Measurements from ENCODE around the gene SGCG.

The SGCG gene

GRCh38 chr13:23348262-23349127, 167.7 kb downstream of the SGCG start:
- no peaks in the 10 kb centered on the region for H3K9me3 ChIP-seq (ENCODE audit: insufficient read depth, low read length)
- H3K4me1 ChIP-seq (ENCODE audit: insufficient read depth, insufficient read length) = no peaks in the 10 kb centered on the region
- H3K9ac ChIP-seq (ENCODE audit: insufficient read length, low read depth) = no peak overlapping the region
- H3K27me3 ChIP-seq (ENCODE audit: insufficient read depth, insufficient read length) = no peaks in the 10 kb centered on the region
- no peak overlapping the region for H3K4me3 ChIP-seq (ENCODE audit: insufficient read length, low read depth)
- H3K36me3 ChIP-seq (ENCODE audit: insufficient read depth, insufficient read length, low read length) = peaks cover 58% of the 10 kb centered on the region
- DNase-seq (ENCODE audit: low read depth, low spot score) = no peak
- TF ChIP-seq SUZ12 (IDR thresholded peaks at IDR 0.05; ENCODE audit: extremely low read depth, insufficient read depth, insufficient read length) = no peak
- no peak for TF ChIP-seq ZNF274 (IDR thresholded peaks at IDR 0.05; ENCODE audit: low read depth, low read length)
- TF ChIP-seq YY1 (IDR thresholded peaks at IDR 0.05; ENCODE audit: insufficient read depth, insufficient read length) = no peak

- H3K4me1 ChIP-seq (ENCODE audit: insufficient read depth, insufficient read length) = no peaks in the 10 kb centered on the region
- no peak for DNase-seq (ENCODE audit: low read depth, low spot score)
- H3K36me3 ChIP-seq (ENCODE audit: insufficient read depth, insufficient read length, low read length) = peaks cover 65% of the 10 kb centered on the region
- H3K9ac ChIP-seq (ENCODE audit: insufficient read length, low read depth) = no peak overlapping the region
- no peaks in the 10 kb centered on the region for H3K27me3 ChIP-seq (ENCODE audit: insufficient read depth, insufficient read length)
- H3K4me3 ChIP-seq (ENCODE audit: insufficient read length, low read depth) = no peak overlapping the region
- TF ChIP-seq SUZ12 (IDR thresholded peaks at IDR 0.05; ENCODE audit: extremely low read depth, insufficient read depth, insufficient read length) = no peak
- no peaks in the 10 kb centered on the region for H3K9me3 ChIP-seq (ENCODE audit: insufficient read depth, low read length)
Observed at GRCh38 chr13:23349161-23349897, 168.6 kb downstream of the SGCG start.

GRCh38 chr13:23350009-23350408, 169.2 kb downstream of the SGCG start:
- H3K4me1 ChIP-seq (ENCODE audit: insufficient read depth, insufficient read length) = no peaks in the 10 kb centered on the region
- H3K9ac ChIP-seq (ENCODE audit: insufficient read length, low read depth) = no peak overlapping the region
- H3K36me3 ChIP-seq (ENCODE audit: insufficient read depth, insufficient read length, low read length) = peaks cover 68% of the 10 kb centered on the region
- H3K27me3 ChIP-seq (ENCODE audit: insufficient read depth, insufficient read length) = no peaks in the 10 kb centered on the region
- DNase-seq (ENCODE audit: low read depth, low spot score) = no peak
- H3K9me3 ChIP-seq (ENCODE audit: insufficient read depth, low read length) = no peaks in the 10 kb centered on the region
- H3K4me3 ChIP-seq (ENCODE audit: insufficient read length, low read depth) = no peak overlapping the region
- no peak for TF ChIP-seq ZNF274 (IDR thresholded peaks at IDR 0.05; ENCODE audit: low read depth, low read length)
- TF ChIP-seq SUZ12 (IDR thresholded peaks at IDR 0.05; ENCODE audit: extremely low read depth, insufficient read depth, insufficient read length) = no peak
- no peak for TF ChIP-seq YY1 (IDR thresholded peaks at IDR 0.05; ENCODE audit: insufficient read depth, insufficient read length)

- no peaks in the 10 kb centered on the region for H3K9me3 ChIP-seq (ENCODE audit: insufficient read depth, low read length)
- H3K4me3 ChIP-seq (ENCODE audit: insufficient read length, low read depth) = no peak overlapping the region
- H3K9ac ChIP-seq (ENCODE audit: insufficient read length, low read depth) = no peak overlapping the region
- no peaks in the 10 kb centered on the region for H3K4me1 ChIP-seq (ENCODE audit: insufficient read depth, insufficient read length)
- H3K27me3 ChIP-seq (ENCODE audit: insufficient read depth, insufficient read length) = no peaks in the 10 kb centered on the region
- peaks cover 79% of the 10 kb centered on the region for H3K36me3 ChIP-seq (ENCODE audit: insufficient read depth, insufficient read length, low read length)
- no peak for DNase-seq (ENCODE audit: low read depth, low spot score)
- TF ChIP-seq SUZ12 (IDR thresholded peaks at IDR 0.05; ENCODE audit: extremely low read depth, insufficient read depth, insufficient read length) = no peak
- no peak for TF ChIP-seq YY1 (IDR thresholded peaks at IDR 0.05; ENCODE audit: insufficient read depth, insufficient read length)
- no peak for TF ChIP-seq ZNF274 (IDR thresholded peaks at IDR 0.05; ENCODE audit: low read depth, low read length)
Observed at GRCh38 chr13:23352161-23352560, 171.4 kb downstream of the SGCG start.

GRCh38 chr13:23354520-23354919, 173.7 kb downstream of the SGCG start:
- no peak for DNase-seq (ENCODE audit: low read depth, low spot score)
- Histone ChIP-seq H3K36me3 (ENCODE audit: insufficient read depth, insufficient read length, low read length) (peaks cover 83% of the 10 kb centered on the region), H3K4me1 (ENCODE audit: insufficient read depth, insufficient read length) (no peaks in the 10 kb centered on the region), H3K27me3 (ENCODE audit: insufficient read depth, insufficient read length) (no peaks in the 10 kb centered on the region), H3K9ac (ENCODE audit: insufficient read length, low read depth) (no peak overlapping the region), H3K9me3 (ENCODE audit: insufficient read depth, low read length) (no peaks in the 10 kb centered on the region), H3K4me3 (ENCODE audit: insufficient read length, low read depth) (no peak overlapping the region)
- no peak for TF ChIP-seq YY1 (IDR thresholded peaks at IDR 0.05; ENCODE audit: insufficient read depth, insufficient read length)
- TF ChIP-seq SUZ12 (IDR thresholded peaks at IDR 0.05; ENCODE audit: extremely low read depth, insufficient read depth, insufficient read length) = no peak
- TF ChIP-seq ZNF274 (IDR thresholded peaks at IDR 0.05; ENCODE audit: low read depth, low read length) = no peak

- H3K36me3 ChIP-seq (ENCODE audit: insufficient read depth, insufficient read length, low read length) = peaks cover 83% of the 10 kb centered on the region
- H3K9me3 ChIP-seq (ENCODE audit: insufficient read depth, low read length) = no peaks in the 10 kb centered on the region
- no peak overlapping the region for H3K9ac ChIP-seq (ENCODE audit: insufficient read length, low read depth)
- no peak overlapping the region for H3K4me3 ChIP-seq (ENCODE audit: insufficient read length, low read depth)
- TF ChIP-seq SUZ12 (IDR thresholded peaks at IDR 0.05; ENCODE audit: extremely low read depth, insufficient read depth, insufficient read length) (no peak), YY1 (IDR thresholded peaks at IDR 0.05; ENCODE audit: insufficient read depth, insufficient read length) (no peak), ZNF274 (IDR thresholded peaks at IDR 0.05; ENCODE audit: low read depth, low read length) (no peak)
- H3K27me3 ChIP-seq (ENCODE audit: insufficient read depth, insufficient read length) = no peaks in the 10 kb centered on the region
- no peak for DNase-seq (ENCODE audit: low read depth, low spot score)
- no peaks in the 10 kb centered on the region for H3K4me1 ChIP-seq (ENCODE audit: insufficient read depth, insufficient read length)
Observed at GRCh38 chr13:23356368-23356767, 175.6 kb downstream of the SGCG start.

- no peak for DNase-seq (ENCODE audit: low read depth, low spot score)
- H3K36me3 ChIP-seq (ENCODE audit: insufficient read depth, insufficient read length, low read length) = peaks cover 88% of the 10 kb centered on the region
- H3K4me1 ChIP-seq (ENCODE audit: insufficient read depth, insufficient read length) = no peaks in the 10 kb centered on the region
- TF ChIP-seq ZNF274 (IDR thresholded peaks at IDR 0.05; ENCODE audit: low read depth, low read length) = no peak
- H3K4me3 ChIP-seq (ENCODE audit: insufficient read length, low read depth) = no peak overlapping the region
- H3K27me3 ChIP-seq (ENCODE audit: insufficient read depth, insufficient read length) = no peaks in the 10 kb centered on the region
- H3K9ac ChIP-seq (ENCODE audit: insufficient read length, low read depth) = no peak overlapping the region
- H3K9me3 ChIP-seq (ENCODE audit: insufficient read depth, low read length) = no peaks in the 10 kb centered on the region
Observed at GRCh38 chr13:23357349-23357748, 176.6 kb downstream of the SGCG start.

Measured in NT2/D1 (cell line).